Hematopoietic multipotent progenitor cell treated with erythropoietin and hydrocortisone succinate and interleukin-3 and kit ligand, for 4 days (in vitro differentiated cells): ENCODE results near the gene TXN2.
"Not testable (repeated sequence)": the region's sequence is repeated elsewhere in the genome, so short reads cannot be mapped to it uniquely, and the experiment has no call there.

Experiments
- DNase-seq: peaks from one replicate; pipeline ENCODE4 v3.0.0-alpha.2; 2015

Gene TXN2, protein sequence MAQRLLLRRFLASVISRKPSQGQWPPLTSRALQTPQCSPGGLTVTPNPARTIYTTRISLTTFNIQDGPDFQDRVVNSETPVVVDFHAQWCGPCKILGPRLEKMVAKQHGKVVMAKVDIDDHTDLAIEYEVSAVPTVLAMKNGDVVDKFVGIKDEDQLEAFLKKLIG

DNA sequence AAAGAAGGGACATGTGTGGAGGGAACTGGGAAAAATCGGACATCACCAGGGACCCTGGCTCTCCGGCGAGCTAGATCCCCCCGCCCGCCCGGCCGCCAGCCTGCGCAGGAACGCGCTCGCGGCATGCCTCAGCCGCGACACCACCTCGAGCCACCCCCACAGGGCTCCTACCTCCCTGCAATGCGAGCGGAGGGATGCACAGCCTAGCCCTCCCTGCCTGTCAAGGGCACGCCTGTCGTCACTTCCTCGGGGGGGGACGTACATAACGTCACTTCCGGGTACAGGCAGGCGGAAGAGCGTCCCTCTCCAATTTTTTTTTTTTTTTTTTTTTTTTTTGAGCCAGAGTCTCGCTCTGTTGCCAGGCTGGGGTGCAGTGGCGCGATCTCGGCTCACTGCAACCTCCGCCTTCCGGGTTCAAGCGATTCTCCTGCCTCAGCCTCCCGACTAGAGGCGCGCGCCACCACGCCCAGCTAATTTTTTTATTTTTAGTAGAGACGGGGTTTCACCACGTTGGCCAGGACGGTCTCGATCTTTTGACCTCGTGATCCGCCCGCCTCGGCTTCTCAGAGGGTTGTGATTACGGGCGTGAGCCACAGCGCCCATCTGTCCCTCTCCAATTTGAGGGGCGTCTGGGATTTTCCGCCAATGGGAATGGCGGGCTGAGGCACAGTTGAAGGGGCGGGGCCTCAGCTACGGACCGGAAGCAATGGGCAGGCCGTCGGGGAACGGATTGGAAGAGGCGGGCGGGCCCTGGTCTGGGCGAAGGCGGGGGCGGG is at the start of gene TXN2:
TXN2 (minus strand) TSS at position 248 of the 776 bp plus-strand sequence. CDS start 803 bp downstream, outside the sequence.
- peak; percentile 99 for DNase-seq

DNA sequence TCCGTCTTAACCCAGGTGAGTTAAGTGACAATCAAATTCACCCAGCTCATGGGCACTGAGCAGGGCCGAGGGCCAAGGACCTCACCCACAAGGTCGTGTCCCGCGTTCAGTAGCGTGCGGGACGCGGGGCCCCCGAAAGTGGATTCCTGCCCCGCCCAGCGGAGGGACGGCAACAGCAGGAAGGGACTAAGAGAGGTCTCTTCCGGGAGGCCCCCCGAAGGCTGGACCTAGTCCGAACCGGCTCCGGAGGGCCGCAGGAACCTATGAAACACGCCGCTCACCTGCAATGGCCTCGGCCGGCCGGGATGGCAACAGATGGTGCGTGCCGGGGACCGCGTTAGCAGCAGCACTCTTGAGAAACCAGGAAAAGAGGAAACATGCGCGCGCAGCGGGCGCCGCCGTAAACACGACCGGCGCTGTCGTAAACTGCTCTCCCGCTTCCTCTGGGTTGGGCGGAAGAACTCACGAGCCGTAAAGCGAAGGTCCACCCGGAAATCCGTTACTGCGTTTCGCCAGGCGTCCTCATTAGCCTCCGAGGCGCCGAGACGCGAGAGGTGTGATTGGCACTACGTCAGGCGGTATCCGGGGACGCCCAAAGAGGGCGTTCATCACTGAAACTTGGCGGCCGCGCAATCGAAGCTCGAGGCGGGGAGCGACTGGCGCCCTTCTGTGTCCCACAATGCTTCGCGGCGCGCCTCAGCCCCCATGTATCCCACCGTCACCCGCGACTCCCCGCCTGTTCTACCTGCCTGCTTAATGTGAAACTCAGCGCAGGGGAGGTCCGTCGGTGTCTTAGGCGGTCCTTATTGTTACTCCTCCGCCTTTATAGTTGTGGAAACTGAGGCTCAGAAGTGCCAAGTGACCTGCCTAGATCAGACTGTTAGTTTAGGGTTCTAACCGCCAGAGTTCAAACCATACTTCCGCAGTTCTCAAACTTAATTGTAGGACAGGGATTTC is 47.6 kb upstream of the TXN2 start, which contains the start of gene EIF3D:
EIF3D (minus strand) TSS at position 372 of the 957 bp plus-strand sequence. CDS start 3,045 bp downstream, outside the sequence.
- peak; percentile 100 for DNase-seq

DNA sequence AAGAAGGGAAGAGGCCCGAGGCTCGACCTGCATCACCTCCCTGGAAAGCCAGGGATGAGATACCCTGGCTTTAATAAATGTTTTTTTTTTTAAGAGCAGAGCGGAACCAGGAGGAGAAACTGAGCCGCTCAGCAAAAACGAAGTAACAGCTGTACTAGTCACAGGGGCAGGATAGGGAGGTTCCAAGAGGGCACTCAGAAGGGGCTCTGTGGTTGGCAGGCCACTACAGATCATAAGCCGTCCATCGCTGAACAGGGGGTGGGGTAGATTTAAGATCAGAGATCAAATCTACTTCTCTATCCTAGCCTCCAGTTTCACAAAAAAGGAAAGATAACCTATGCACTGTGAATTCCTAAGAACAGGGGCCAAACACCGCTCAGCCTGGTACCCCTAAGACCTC is 46.9 kb upstream of the TXN2 start:
- DNase-seq: peak; percentile 59

DNA sequence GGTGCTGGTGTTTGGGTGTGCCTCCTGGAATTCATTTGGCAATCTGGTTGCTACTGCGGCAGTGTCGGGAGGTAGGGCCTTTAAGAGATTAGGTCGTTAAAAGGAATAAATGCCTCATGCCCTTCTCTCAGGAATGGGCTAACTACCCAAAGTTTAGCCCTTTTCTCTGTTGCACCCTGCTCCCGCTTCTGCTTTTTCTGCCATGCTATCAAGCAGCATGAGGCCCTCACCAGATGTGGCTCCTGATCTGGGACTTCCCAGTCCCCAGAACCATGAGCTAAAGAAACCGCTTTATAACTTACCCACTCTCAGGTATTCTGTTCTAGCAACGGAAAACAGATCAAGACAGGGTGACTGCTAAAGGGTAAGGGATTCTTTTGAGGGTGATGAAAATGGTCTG is 41.2 kb upstream of the TXN2 start:
- DNase-seq: no peak

DNA sequence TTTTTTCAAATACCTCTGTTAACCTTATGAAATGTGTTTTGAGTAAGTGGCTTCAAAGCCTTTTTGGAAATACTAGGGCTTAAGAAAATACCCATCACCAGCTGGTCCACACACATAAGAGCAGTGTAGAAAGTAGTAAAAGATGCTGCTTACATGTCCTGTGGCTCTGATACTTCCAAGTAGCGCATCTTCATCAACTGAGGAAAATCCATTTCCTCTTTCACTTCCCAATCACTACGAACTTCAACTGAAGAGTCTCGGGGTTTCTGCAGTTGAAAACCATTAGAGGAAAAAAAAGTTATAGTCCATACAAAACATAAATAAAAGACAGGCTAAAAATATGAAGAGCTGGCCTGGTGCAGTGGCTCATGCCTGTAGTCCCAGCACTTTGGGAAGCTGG is 39.0 kb upstream of the TXN2 start:
- no peak for DNase-seq

DNA sequence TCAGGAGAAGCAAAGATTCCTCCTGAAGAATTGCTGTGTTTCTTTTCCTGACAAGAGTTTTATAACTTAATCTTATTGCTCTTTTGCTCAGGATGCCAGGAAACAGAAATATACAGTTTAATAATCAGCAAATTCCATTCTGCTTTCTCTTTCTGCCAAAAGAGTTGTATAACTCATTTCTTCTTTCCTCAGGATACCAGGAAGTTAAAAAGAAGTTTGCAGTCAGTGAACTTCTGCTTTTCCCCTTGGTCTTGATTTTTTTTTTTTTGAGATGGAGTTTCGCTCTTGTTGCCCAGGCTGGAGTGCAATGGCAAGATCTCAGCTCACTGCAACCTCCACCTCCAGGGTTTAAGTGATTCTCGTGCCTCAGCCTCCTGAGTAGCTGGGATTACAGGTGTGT is 38.5 kb upstream of the TXN2 start:
- DNase-seq: not testable (repeated sequence)

DNA sequence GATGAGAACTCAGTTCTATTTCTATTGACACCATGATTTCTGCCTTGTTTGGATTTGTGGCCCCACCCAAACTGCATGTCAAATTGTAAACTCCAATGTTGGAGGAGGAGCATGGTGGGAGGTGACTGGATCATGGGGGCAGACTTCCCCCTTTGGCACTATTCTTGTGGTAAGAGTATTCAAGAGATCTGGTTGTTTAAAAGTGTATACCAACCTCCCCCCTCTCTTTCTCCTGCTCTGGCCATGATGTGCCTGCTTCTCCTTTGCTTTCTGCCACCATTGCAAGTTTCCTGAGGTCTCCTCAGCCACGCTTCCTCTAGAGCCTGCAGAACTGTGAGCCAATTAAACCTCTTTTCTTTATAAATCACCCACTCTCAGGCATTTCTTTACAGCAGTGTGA is 33.3 kb upstream of the TXN2 start:
- no peak for DNase-seq

DNA sequence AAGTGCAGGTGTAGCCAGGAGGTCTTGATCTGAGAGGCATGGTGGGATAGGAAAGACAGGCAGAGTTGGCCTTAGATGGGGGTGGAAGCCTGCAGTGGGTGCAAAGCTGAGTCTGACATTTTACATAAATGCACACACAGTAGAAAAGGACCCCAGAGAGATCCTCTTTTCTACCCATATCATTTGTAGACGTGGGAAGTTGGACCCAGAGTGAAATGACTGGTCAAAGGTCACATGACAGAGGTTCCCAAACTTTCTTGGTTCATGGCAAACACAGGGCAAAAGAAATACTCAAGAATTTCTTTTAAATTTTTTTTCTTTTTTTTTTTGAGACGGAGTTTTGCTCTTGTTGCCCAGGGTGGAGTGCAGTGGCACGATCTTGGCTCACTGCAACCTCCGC is 31.6 kb upstream of the TXN2 start:
- no peak for DNase-seq

DNA sequence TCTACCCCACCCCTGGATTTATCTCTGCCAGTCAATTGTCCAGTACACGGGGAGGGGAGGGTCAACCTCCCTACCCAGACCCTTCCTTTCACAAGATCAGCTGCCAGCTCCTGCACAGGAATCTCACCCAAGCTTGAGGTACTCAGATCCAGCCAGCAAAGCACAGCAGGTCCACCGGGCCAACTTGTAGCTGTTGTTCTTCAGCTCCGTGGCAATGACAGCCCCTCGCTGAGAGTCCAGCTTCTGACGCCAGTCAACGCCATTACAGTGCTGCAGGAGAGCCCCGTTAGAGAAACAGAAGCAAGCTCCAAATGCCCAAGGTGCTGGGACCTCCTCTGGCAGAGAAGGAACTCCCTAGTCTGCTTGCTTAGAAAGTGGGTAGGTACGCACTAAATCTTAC is 30.9 kb upstream of the TXN2 start:
- DNase-seq: no peak

DNA sequence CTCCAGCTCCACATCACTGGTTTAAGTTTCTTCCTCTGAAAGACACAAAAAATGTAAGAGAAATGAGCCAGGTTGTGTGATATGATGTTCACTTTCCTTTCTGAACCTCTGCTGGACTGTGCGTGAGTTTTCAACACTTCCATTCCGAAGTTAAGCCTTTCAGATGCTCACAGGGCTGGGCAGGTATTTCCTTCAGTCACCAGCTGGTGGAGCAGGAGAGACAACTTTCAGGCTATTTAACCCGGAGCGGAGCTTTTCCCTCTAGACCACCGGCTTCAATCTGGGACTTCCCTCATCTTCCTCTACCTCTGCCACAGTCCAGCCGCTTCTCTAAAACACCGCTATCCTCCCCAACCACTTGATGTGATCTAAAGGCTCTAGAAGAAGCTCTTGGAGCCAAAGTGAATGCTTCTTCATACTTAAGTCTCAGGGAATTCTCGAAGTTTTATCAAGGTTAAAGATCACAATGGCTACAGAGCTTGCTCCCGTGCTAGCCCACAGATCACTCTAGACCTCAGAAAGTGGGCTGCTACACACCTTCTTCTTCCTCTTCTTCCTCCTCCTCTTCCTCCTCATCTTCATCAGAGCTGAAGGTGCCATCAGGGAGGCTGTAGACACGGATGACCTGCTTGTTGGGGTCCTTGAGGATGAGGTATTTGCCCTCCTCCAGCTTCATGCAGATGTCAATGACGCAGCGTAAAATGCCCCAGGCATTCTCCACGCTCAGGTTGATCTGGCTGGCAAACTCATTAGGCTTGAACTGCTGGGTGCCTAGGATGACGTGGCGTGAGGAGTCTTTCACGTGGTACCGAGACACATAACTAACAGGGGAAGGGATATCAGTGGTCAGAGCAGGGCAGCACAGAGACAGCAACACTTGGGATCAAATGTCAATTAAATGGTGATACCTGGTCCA is 29.8 kb upstream of the TXN2 start:
- peak; percentile 81 for DNase-seq

DNA sequence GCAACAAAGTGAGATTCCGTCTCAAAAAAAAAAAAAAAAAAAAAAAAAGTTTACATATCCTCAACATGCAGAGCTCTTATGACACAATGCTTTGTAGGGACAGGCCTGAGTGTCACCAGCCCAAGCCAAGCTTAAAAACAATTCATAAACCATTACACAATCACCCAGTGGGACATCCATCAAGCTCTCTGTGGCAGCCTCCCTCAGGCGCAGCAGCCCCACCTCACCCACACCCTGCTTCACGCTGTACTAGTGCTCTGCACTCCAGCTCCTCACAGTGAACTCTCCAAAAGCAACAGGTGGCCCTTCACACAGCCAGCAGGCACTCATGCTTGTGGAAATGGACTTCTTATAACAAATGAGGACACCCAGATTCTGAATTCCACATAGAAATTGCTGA is 28.9 kb upstream of the TXN2 start:
- DNase-seq: no peak

DNA sequence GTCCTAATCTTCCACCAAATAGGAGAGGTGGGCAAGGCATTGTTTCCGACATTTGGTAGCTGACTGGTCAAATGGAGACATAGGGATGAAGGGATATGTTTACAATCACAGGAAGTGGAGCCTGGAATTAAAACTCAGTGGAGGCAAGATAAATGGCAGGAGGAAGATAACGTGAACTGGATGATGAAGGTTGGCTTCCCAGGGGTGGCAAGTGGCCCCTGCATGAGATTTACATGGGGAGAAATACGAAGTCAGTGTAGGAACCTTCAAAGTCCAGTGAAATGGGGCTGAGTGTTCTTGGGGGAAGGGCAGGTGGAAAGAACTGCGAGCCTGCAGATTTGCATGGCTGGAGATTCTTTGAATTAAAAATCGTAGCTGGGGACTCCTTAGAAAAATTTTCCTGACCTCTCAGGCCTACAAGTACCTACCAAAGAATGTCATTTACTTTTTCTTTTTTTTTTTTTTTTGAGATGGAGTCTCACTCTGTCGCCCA is 26.1 kb upstream of the TXN2 start:
- no peak for DNase-seq

DNA sequence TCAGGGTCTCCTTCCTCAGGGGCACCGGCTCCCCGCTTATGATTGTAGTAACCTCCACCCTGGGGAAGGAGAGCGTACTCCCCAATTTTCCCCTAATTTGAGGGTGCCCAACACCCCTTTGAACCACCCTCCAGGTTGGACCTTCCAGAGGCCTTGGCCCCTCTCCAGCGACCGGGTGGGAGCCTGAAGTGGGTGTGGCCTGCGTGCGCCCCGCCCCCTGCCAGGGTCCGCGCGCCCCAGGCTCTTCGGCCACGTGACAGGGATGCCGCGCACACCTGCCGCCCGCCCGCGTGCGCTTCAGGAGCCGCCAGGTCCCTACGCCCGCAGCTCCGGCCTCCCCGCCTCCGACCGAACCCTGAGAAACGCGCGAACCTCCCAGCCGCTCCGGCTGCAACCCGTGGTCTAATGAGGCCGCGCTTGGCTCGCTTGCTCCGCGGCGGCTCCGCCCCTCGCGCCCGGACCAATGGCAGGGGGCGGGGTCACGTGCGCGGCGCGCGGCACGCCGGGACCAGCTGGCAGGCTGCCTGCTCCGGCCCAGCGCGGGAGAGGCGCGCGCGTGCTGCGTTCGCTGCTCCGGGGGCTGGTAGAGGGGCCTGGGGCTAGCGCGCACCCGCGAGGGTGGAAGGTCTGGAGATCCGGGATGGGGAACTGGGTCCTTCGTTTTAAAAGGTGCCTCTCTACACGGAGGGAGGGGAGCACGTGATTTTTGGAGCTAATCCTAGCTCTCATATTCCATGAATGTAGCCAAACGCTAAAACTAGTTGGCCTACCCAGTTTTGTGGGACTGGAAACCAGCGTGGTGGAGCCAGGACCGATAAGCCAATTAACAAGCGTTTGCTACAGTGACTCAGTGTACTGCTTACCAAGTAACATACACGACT is 25.4 kb upstream of the TXN2 start, which contains the start of gene FOXRED2:
FOXRED2 (minus strand) TSS at position 404 of the 881 bp plus-strand sequence. CDS start 618 bp downstream, outside the sequence.
- peak; percentile 96 for DNase-seq

DNA sequence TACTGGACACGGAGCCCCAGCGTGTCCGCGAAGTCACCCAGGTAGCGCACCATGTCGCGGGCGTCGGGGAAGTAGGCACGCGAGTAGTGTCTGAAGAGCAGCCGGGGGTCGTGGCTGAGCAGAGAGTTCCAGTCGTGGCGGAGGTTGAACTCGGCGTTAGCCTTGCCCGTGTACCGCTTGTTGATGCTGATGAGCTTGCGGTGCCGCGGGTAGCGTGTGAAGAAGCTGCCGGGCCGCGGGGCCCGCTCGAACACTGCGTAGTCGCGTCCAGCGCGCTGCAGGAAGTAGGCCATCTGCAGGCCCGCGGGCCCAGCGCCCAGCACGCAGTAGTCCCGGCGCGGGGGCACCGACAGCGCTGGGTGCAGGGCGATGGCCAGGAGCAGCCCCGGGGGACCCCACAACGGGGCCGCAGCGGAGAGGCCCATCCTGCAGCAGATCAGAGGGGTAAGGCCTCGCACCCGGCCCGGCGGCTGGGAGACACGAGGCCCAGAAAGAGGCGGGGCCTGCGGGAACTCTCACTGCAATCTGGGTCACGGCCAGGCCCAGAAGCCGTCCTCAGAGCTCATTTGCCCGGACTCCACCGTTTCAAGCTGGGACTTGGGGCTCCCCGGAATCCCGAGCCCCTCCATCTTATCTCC is 24.7 kb upstream of the TXN2 start:
- DNase-seq: no peak

DNA sequence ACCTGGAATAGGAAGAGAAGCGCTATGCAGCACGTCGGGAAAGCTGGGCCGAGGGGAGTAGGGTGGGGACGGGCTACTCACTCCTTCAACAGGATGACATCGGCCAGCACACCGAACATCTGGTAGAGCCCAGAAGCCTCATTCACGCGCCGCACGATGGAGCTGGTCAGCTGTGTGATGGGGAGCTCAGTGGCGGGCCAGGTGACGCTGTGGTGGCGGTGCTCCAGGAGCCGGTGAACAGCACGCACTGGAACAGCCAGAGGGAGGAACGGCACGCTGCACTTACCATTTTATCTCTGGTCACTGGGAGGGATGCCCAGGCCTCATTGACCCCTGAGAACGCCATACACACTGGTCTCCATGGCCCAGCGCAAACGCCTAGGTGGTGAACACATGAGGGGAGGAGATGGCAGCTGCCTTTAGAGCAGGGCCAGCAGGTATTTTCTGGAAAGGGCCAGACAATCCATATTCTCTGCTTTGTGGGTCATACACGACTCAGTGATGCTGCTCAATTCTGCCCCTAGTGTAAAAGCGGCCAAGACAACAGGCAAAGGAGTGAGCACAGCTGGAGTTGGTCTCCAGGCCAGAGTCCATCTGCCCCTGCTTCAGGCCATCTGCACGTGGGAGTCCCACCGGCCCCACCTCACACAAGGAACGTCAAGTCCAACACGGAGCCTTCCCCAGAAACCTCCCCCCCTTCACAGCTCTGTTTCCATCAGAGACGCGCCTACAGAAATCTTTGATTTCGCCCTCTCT is 16.6 kb upstream of the TXN2 start:
- DNase-seq: no peak

DNA sequence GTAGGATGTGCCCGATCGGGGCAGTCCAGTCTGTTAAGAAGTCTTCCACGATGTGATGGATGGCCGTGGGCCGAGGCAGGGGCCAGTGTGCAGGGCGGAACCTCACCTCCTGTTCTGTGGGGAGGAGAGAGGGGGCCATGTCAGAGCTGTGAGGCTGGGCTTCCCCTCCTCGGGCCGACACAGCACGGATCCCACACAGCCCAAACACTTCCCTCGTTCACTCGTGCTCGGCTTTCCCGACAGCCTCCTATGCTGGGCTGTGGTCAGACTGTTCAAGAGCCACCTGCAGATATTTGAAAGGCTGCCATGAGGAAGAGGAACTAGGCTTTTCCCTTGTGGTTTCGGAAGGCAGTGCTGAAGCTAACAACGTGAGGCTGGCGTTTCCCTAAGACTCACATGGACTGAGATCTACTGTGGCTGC is 12.3 kb upstream of the TXN2 start:
- DNase-seq: peak; percentile 86

DNA sequence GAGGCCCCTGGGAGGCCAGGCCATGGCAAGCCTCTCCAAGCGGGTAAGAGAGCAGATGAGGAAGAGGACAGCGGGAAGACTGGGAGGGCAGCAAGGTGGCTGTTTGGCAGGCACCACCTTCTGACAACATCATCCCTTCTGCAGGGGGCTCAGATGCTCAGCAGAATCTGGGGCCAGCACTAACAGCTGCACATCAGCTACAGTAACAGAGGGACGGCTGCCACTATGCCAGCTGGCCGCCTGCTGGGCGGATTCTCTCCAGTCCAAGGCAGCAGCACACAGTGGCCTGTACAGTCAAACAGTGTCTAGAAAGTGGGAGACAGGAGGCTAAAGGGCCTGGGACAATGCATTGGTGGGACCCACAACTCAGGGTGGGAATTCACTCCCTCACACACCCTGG is 10.7 kb upstream of the TXN2 start:
- no peak for DNase-seq

DNA sequence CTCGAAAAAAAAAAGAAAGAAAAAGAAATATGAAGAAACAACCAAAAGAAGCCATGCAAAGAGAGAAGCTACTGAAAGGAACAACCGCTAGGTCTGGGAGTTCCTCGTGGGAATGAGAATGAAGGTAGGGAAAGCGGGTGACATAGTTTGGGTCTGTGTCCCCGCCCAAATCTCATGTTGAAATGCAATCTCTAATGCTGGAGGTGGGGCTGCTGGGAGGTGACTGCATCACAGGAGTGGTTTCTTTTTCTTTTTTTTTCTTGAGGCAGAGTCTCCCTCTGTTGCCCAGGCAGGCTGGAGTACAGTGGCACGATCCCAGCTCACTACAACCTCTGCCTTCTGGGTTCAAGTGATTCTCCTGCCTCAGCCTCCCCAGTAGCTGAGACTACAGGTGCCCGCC is 9.7 kb upstream of the TXN2 start:
- DNase-seq: no peak

DNA sequence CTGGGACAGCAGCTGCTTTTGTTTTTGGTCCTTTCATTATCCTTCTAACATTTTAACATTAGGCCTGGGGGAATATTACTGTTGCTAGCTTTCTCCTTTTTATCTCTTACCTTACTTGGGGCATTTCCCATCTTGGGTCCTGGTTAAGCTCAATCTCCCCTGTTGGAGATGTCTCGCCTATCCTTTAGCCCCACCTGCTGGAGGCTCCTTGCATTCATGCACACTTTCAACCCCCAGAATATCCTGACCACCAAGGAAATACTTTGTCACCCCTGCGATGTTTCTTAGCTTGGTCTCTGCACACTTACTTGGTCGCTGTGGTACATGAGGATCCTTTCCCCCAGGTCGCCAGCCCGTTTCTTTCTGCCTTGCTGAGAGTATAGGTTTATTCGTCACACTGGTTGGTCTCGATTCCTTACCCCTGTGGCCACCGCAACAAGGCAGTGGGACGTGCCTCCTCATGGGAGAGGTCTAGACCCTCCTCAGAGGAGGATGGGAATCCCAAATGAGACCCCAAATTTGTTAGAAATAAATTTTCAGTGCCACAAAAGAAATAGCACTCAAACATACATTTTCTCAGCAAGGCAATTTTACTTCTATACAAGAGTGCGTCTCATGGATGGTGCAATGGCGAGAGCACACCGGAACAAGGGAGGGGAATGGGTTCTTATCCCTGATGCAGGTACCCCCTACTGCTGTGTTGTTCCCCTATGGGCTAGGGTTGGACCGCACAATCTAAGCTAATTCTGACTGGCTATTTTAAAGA is 5.4 kb upstream of the TXN2 start:
- DNase-seq: peak; percentile 68
